Body of pancreas (tissue), 4 donors: ENCODE measurements around the gene ADCY3.

Experiments
- CTCF ChIP-seq, 7 experiments: fragments of 450-650 bp in 4 of 7; fragments of 200-600 bp in 3 of 7; sonication (generic) in 3 of 7; IDR thresholded peaks; one replicate each; pipeline ENCODE4 v1.5.1; 2016 to 2019; ENCODE audit warnings: antibody characterized with exemption in 7 of 7
- POLR2A ChIP-seq, 3 donors: fragments of 450-650 bp; IDR thresholded peaks; one replicate each; pipeline ENCODE4 v1.6.1; 2016; ENCODE audit warnings: antibody characterized with exemption in 3 of 3, mild to moderate bottlenecking in 2 of 3

GRCh38 chr2:24920809-24921441 lies 888 bp upstream of the ADCY3 start:
- TF ChIP-seq CTCF (IDR thresholded peaks at IDR 0.05) (no peak), POLR2A (IDR thresholded peaks at IDR 0.05) (no peak)
